Gastrocnemius medialis (tissue), 4 donors: ENCODE data around the gene TAF1A. TPM values are rescaled to one million over a fixed set of nuclear protein-coding genes. Genes with fewer than 3 reads are reported as not detected.

ENCODE experiments used
- ATAC-seq, 2 donors: fragments of 150-250 bp; one replicate each; pipeline ENCODE4 v1.9.1; 2016
- DNase-seq, 2 donors: peaks; one replicate each; pipeline ENCODE4 v3.0.0-alpha.2; 2019
- H3K27ac ChIP-seq, 4 donors: fragments of 200-600 bp; sonication (generic); 1 replicate in 1 of 4; 2 replicates in 3 of 4; pipeline ENCODE4 v1.5.1; 2016 to 2018; ENCODE audit warnings: mild to moderate bottlenecking in 2 of 4, moderate library complexity in 1 of 4
- H3K27me3 ChIP-seq, 3 donors: fragments of 200-600 bp; sonication (generic) in 2 of 3; 1 replicate in 1 of 3; 2 replicates in 2 of 3; pipeline versions ENCODE4 v1.5.1 to v1.6.0; 2016 to 2019; ENCODE audit warnings: mild to moderate bottlenecking in 1 of 3, moderate library complexity in 1 of 3
- H3K36me3 ChIP-seq, 2 donors: fragments of 200-600 bp; sonication (generic) in 1 of 2; one replicate each; pipeline ENCODE4 v1.5.1; 2017 to 2018
- H3K4me1 ChIP-seq, 2 donors: fragments of 200-600 bp; sonication (generic) in 1 of 2; one replicate each; pipeline ENCODE4 v1.5.1; 2016 to 2017; ENCODE audit warnings: mild to moderate bottlenecking in 2 of 2
- H3K4me3 ChIP-seq, 4 donors: fragments of 200-600 bp; sonication (generic) in 3 of 4; 1 replicate in 1 of 4; 2 replicates in 3 of 4; pipeline ENCODE4 v1.5.1; 2016 to 2019; ENCODE audit warnings: mild to moderate bottlenecking in 2 of 4
- H3K9me3 ChIP-seq, 3 donors: fragments of 200-600 bp; sonication (generic) in 2 of 3; 1 replicate in 1 of 3; 2 replicates in 2 of 3; pipeline ENCODE4 v1.5.1; 2016 to 2019
- CTCF ChIP-seq, 5 experiments: fragments of 450-650 bp in 3 of 5; fragments of 200-600 bp in 2 of 5; sonication (generic) in 2 of 5; IDR thresholded peaks in 4 of 5; conservative IDR thresholded peaks in 1 of 5; 1 replicate in 4 of 5; 2 replicates in 1 of 5; pipeline ENCODE4 v1.5.1; 2016 to 2019; ENCODE audit warnings: antibody characterized with exemption in 5 of 5, mild to moderate bottlenecking in 3 of 5, moderate library complexity in 3 of 5
- POLR2A ChIP-seq, 2 donors: fragments of 450-650 bp; IDR thresholded peaks; one replicate each; pipeline ENCODE4 v1.6.1; 2017; ENCODE audit warnings: antibody characterized with exemption in 2 of 2, mild to moderate bottlenecking in 2 of 2, moderate library complexity in 2 of 2
- in situ Hi-C, 4 donors: fragments of 200-750 bp; cut with MboI; loops; one replicate each; pipeline versions ENCODE4 v1.15.0 to v1.8.0; 2017; ENCODE audit warnings: low sequenced_read_pairs in 4 of 4
- intact Hi-C: fragments of 100-400 bp; cut with DNase I; formaldehyde crosslinking; loops from one replicate; pipeline ENCODE4 v1.15.1; 2023; ENCODE audit warnings: low total_unique reads
- total RNA-seq, 4 donors: library from RNA; depleted of rRNA; stranded (reverse); fragments of >200 nt; gene quantifications; one replicate each; pipeline versions ENCODE4 v1.1.0 to v1.2.3, GENCODE V29; 2016

TAF1A gene
- total RNA-seq, 4 donors from 2014 or later, result 1.5 to 3.4 (median 1.6) TPM

- TF ChIP-seq POLR2A (IDR thresholded peaks at IDR 0.05) (no peak), CTCF (IDR thresholded peaks at IDR 0.05 in 4 of 5, conservative IDR thresholded peaks at IDR 0.05 in 1 of 5) (no peak)
- H3K27me3 ChIP-seq, result no peaks in the 10 kb centered on the region
- H3K9me3 ChIP-seq, result no peaks in the 10 kb centered on the region
- in situ Hi-C loops, result no loop called here
- no peak overlapping the region for H3K4me3 ChIP-seq
- H3K4me1 ChIP-seq, result peaks cover 12 to 18% of the 10 kb centered on the region in 2 donors
- intact Hi-C loops, result loop anchor here (5.0 kb wide), 1 partner anchor 50 kb away; no protein-coding TSS in a partner anchor
- H3K36me3 ChIP-seq, result no peaks in the 10 kb centered on the region
- no peak overlapping the region for H3K27ac ChIP-seq
- ATAC-seq (no peak), DNase-seq (no peak)
These were observed 2.4 kb upstream of the TAF1A start for GRCh38 chr1:222592171-222592570.

GRCh38 chr1:222588135-222588534 lies 1.6 kb downstream of the TAF1A start:
- TF ChIP-seq POLR2A (IDR thresholded peaks at IDR 0.05), result no peak
- no peak for TF ChIP-seq CTCF (IDR thresholded peaks at IDR 0.05 in 4 of 5, conservative IDR thresholded peaks at IDR 0.05 in 1 of 5)
- Histone ChIP-seq H3K4me1 (peaks cover 12 to 18% of the 10 kb centered on the region in 2 donors), H3K36me3 (peaks cover 0 to 8% of the 10 kb centered on the region in 2 donors), H3K4me3 (no peak overlapping the region), H3K27ac (no peak overlapping the region), H3K27me3 (no peaks in the 10 kb centered on the region), H3K9me3 (no peaks in the 10 kb centered on the region)
- DNase-seq (no peak), ATAC-seq (no peak)
- in situ Hi-C loops, result no loop called here
- intact Hi-C loops, result no loop called here

- Histone ChIP-seq H3K9me3 (no peaks in the 10 kb centered on the region), H3K27me3 (no peaks in the 10 kb centered on the region), H3K4me1 (peaks cover 12 to 18% of the 10 kb centered on the region in 2 donors), H3K36me3 (peaks cover 0 to 14% of the 10 kb centered on the region in 2 donors), H3K27ac (no peak overlapping the region), H3K4me3 (no peak overlapping the region)
- DNase-seq (no peak), ATAC-seq (no peak)
- TF ChIP-seq POLR2A (IDR thresholded peaks at IDR 0.05), result no peak
- no peak for TF ChIP-seq CTCF (IDR thresholded peaks at IDR 0.05 in 4 of 5, conservative IDR thresholded peaks at IDR 0.05 in 1 of 5)
- intact Hi-C loops, result no loop called here
- in situ Hi-C loops, result no loop called here
These were observed 2.9 kb downstream of the TAF1A start for GRCh38 chr1:222586842-222587241.

- Histone ChIP-seq H3K4me1 (no peaks in the 10 kb centered on the region), H3K36me3 (peaks cover 0 to 14% of the 10 kb centered on the region in 2 donors), H3K27me3 (no peaks in the 10 kb centered on the region), H3K9me3 (no peaks in the 10 kb centered on the region), H3K27ac (no peak overlapping the region), H3K4me3 (no peak overlapping the region)
- no peak for DNase-seq
- intact Hi-C loops, result no loop called here
- in situ Hi-C loops, result no loop called here
- TF ChIP-seq CTCF (IDR thresholded peaks at IDR 0.05 in 4 of 5, conservative IDR thresholded peaks at IDR 0.05 in 1 of 5), result no peak
- no peak for TF ChIP-seq POLR2A (IDR thresholded peaks at IDR 0.05)
- ATAC-seq, result no peak
These were observed 6.7 kb downstream of the TAF1A start for GRCh38 chr1:222583079-222583478.
